GM21717 (cell line): ENCODE measurements around the gene ANKRD36.
"Not testable (repeated sequence)": the region's sequence is repeated elsewhere in the genome, so short reads cannot be mapped to it uniquely, and the experiment has no call there.

Source experiments
- ATAC-seq: cut with Tn5 transposase; IDR thresholded peaks from one replicate; pipeline ENCODE4 v1.9.1; 2021; ENCODE audit warnings: mild to moderate bottlenecking, moderate library complexity; ENCODE audit not compliant: unreplicated experiment

Gene ANKRD36

GRCh38 chr2:97112320-97113049, 468 bp upstream of the ANKRD36 start:
- not testable (repeated sequence) for ATAC-seq

GRCh38 chr2:97113882-97114255, 916 bp downstream of the ANKRD36 start:
- not testable (repeated sequence) for ATAC-seq

- ATAC-seq, result not testable (repeated sequence)
Observed at GRCh38 chr2:97129090-97129489, 16.1 kb downstream of the ANKRD36 start.

GRCh38 chr2:97144016-97144415, 31.1 kb downstream of the ANKRD36 start:
- ATAC-seq, result not testable (repeated sequence)

GRCh38 chr2:97166548-97166947, 53.6 kb downstream of the ANKRD36 start:
- ATAC-seq, result not testable (repeated sequence)

- ATAC-seq, result not testable (repeated sequence)
Observed at GRCh38 chr2:97167938-97168337, 55.0 kb downstream of the ANKRD36 start.

- ATAC-seq, result not testable (repeated sequence)
Observed at GRCh38 chr2:97168583-97168982, 55.6 kb downstream of the ANKRD36 start.

- not testable (repeated sequence) for ATAC-seq
Observed at GRCh38 chr2:97180391-97180790, 67.4 kb downstream of the ANKRD36 start.

GRCh38 chr2:97195349-97195748, 82.4 kb downstream of the ANKRD36 start:
- not testable (repeated sequence) for ATAC-seq

- ATAC-seq, result not testable (repeated sequence)
Observed at GRCh38 chr2:97197251-97197650, 84.3 kb downstream of the ANKRD36 start.

GRCh38 chr2:97200887-97201286, 87.9 kb downstream of the ANKRD36 start:
- ATAC-seq, result not testable (repeated sequence)

GRCh38 chr2:97202643-97203250, 89.8 kb downstream of the ANKRD36 start:
- not testable (repeated sequence) for ATAC-seq

- no peak for ATAC-seq
Observed at GRCh38 chr2:97210325-97210724, 97.4 kb downstream of the ANKRD36 start.

- ATAC-seq, result not testable (repeated sequence)
Observed at GRCh38 chr2:97215025-97215424, 102.1 kb downstream of the ANKRD36 start.

GRCh38 chr2:97230848-97231585, 118.1 kb downstream of the ANKRD36 start:
- ATAC-seq, result not testable (repeated sequence)

GRCh38 chr2:97232981-97233380, 120.0 kb downstream of the ANKRD36 start:
- not testable (repeated sequence) for ATAC-seq

GRCh38 chr2:97233660-97234295, 120.8 kb downstream of the ANKRD36 start:
- ATAC-seq, result not testable (repeated sequence)

- ATAC-seq, result not testable (repeated sequence)
Observed at GRCh38 chr2:97261192-97261591, 148.2 kb downstream of the ANKRD36 start.

GRCh38 chr2:97266449-97266848, 153.5 kb downstream of the ANKRD36 start:
- ATAC-seq, result not testable (repeated sequence)

GRCh38 chr2:97267411-97268074, 154.6 kb downstream of the ANKRD36 start:
- ATAC-seq, result no peak
